GM18951 (cell line): ENCODE data around the gene PAIP1.
"Not testable (repeated sequence)": the region's sequence is repeated elsewhere in the genome, so short reads cannot be mapped to it uniquely, and the experiment has no call there.

Source experiments
- POLR2A ChIP-seq: IDR thresholded peaks from 4 replicates; pipeline ENCODE4 v1.6.1; 2011; ENCODE audit warnings: mild to moderate bottlenecking; ENCODE audit not compliant: insufficient read length, insufficient read depth; ENCODE audit errors: extremely low read depth
- in situ Hi-C: fragments of 300-500 bp; cut with MboI; formaldehyde crosslinking; loops from one replicate; pipeline ENCODE4 v1.12.0; 2022; ENCODE audit warnings: low sequenced_read_pairs, mixed read lengths, inconsistent platforms; ENCODE audit not compliant: unreplicated experiment

PAIP1 gene, protein sequence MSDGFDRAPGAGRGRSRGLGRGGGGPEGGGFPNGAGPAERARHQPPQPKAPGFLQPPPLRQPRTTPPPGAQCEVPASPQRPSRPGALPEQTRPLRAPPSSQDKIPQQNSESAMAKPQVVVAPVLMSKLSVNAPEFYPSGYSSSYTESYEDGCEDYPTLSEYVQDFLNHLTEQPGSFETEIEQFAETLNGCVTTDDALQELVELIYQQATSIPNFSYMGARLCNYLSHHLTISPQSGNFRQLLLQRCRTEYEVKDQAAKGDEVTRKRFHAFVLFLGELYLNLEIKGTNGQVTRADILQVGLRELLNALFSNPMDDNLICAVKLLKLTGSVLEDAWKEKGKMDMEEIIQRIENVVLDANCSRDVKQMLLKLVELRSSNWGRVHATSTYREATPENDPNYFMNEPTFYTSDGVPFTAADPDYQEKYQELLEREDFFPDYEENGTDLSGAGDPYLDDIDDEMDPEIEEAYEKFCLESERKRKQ

DNA sequence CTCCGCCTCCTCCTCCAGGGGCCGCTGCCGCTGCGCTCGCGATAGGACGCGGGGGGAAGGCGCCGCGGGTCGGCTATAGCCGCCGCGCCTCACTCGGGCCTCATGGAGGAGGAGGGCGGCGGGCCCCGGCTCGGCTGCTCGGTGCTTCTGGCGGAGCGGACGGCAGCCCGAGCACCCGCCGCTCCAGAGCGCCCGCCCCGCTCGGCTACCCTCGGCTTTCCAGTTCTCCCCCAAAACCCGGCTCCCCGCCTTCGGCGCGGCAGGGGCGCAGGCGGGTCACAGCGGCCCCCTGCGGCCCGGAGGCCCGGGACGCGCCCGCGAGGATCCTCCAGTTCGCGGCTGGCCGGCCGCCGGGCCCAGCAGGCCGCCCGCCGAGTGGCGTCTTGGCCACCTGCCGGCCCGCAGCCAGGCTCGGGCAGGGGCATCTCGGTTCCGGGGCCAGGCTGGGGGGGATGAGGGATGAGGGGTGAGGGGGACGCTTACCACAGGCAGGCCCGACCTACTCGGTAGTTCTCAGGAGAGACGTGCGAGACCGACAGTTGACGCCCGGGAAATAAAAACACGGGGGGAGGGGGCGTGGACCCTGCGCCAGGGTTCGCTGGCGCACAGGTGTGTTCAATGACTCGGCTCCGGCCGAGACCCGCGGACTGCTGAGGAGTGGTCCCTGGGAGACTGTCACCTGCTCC lies at the start of gene PAIP1:
Gene PAIP1, minus strand, starts transcription at position 221 of the 686 bp plus-strand sequence. CDS start 231 bp downstream, outside the sequence.
- in situ Hi-C loops, result no loop called here
- peak; percentile 88 for TF ChIP-seq POLR2A

DNA sequence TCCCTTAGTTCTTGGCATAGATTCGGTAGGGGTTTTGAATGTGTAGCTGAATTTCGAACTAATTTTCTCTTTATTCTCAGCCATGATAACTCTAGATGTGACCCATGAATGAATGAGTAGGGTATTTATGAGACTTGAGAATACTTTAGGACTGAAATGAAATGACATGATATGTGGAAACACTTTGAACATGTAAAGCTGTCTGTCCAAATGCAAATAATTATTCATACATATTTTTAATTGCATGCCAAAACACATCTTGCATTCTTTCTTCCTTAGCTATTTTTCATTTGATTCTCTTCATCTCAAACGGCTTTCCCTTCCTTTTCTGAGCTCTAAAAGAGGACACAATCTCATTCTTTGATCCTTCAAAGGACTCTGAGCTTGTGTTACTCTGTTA lies 49.5 kb upstream of the PAIP1 start:
- in situ Hi-C loops, result no loop called here
- no peak for TF ChIP-seq POLR2A

DNA sequence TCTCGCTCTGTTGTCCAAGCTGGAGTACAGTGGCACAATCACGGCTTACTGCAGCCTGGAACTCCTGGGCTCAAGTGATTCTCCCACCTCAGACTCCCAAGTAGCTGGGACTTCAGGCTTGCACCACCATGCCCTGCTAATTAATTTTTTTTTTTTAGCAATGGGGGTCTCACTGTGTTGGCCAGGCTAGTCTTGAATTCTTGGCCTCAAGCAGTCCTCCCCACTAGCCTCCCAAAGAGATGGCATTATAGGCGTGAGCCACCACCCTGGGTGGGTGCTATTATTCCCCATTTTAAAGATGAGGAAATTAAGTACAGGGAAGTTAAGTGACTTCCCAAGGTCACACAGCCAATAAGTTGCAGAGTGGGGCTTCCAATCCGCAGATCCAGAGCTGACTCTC lies 47.8 kb upstream of the PAIP1 start:
- in situ Hi-C loops, result no loop called here
- TF ChIP-seq POLR2A, result no peak

DNA sequence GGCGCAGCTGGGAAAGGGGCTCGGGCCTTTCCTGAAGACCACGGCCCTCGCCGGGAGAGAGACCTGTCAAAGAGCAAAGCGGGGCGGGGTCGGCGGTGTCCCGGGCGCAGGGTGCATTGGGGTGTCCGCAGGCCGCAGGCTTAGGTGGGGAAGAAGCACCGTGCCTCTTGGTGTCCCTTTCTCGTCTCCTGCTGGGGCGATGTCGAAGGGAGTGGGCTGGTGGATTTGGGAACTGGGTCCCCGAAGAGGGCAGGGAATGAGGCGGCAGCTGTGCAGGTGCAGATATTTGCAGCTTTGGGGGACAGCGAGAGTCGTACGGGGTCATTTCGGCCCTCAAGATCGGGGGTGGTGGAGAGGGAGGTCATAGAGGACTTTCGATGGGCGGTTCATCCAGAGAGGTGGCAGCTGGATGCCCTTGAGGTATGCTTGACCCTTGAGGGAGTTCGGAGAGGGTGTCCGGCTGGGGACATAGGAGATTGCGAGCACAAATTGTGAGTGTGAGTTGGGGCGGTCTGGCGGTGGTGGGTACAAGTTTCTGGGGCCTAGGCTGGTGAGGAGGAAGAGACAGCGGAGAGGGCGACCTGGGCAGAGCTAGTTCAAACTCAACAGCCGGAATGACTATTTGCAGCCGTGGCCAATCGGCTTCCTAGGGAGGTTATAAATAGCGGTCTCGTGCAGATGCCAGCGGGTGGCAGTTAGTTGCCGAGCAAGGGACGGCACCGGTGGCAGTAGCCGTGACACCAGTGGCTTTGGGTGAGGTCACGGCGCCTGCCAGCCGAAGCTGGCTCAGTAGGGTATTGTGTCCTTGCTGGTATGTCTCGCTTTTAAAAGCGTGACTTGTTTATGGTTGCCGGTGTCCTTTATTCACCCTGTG lies 46.7 kb upstream of the PAIP1 start:
- in situ Hi-C loops, result no loop called here
- TF ChIP-seq POLR2A, result peak; percentile 69

DNA sequence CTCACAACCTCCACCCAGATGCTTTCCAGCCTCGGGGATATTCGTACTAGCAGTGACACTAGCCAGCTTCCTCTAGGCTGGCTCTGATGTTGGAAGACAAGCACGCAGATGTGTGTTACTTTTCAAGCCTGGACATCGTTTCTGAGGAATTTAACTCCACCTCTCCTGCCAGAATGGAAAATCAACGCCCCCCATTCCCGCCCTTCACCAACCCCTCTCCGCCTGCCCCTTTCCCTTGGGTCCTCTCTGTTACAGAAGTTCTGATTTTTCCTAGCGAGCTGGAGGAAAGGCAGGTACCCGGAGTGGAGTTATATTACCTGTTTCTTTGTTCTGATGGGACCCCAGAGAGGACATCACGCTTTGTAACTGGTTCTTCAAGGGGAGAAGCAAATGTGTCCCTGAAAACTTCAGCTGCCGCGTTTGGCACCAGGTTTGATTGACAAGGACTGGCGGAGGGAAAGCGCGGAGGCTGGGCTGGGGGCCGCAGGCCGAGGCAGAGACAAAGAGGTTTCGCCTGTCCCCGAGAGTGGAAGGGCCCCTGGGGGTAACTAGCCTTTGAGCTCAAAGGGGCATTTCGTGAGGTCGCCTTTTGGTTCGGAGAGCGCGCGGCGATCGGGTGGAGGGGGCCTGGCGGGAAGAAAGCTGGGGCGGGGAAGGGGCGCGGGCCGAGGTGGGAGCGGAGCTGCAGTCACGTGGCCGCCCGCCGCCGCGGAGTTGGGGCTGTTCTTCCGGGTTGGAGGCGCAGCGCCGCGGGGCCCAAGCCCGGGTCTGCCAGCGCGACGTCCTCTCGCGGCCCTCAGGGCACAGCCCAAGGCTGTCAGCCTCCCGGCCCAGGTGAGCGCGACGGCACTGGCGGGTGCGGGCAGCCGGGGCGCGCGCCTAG lies 45.8 kb upstream of the PAIP1 start, which contains the start of gene NNT:
Gene NNT, plus strand, starts transcription at position 720 of the 883 bp plus-strand sequence. CDS start 6,016 bp downstream, outside the sequence.
- peak; percentile 81 for TF ChIP-seq POLR2A
- in situ Hi-C loops, result no loop called here

DNA sequence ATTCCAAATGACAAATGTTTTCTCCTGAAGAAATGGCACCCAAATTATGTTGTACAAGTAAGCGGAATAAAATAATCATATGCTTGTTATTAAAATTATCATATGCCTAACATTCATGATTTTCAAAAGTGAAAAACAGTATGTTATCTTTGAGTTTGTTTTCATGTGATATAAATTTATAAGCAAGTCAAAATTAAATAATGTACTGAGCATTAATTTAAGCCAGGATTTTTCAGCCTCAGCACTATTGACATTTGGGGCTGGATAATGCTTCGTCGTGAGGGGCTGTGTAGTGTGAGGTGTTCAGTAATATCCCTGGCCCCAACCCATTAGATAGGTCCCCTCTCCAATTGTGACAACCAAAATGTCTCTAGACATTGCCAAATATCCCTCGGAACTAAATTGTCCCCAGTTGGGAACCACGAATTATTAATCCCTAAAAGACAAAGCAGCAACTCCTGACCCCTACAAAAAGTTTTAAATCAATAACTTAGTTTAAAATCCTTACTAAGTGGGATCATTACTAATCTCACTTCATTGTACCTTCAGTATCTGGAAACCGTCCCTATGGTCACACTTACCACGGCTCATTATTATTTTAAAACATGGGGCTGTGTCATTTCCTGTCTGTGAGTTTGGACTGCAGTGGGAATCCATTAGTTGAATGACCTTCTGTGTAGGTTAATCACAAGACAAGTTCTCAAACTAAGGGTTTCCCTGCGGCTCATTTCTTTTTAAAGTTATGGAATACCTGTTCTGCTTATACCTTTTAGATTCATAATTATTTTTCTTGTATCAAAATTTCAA lies 44.8 kb upstream of the PAIP1 start:
- in situ Hi-C loops, result no loop called here
- TF ChIP-seq POLR2A, result no peak

DNA sequence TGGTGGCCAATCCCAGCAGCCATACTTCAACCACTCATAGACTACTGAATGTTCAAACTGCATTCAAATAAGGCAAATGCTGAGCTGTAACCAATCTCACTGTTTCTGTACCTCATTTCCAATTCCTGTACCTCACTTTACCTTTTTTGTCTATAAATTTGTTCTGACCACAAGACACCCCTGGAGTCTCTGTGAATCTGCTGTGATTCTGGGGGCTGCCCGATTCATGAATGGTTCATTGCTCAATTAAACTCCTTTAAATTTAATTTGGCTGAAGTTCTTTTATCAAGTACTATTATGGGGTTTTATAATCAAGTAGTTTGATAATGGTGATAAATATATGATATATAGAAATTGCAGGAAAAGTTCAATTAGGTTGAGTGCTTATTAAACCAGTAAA lies 42.0 kb upstream of the PAIP1 start:
- in situ Hi-C loops, result not testable (repeated sequence)

DNA sequence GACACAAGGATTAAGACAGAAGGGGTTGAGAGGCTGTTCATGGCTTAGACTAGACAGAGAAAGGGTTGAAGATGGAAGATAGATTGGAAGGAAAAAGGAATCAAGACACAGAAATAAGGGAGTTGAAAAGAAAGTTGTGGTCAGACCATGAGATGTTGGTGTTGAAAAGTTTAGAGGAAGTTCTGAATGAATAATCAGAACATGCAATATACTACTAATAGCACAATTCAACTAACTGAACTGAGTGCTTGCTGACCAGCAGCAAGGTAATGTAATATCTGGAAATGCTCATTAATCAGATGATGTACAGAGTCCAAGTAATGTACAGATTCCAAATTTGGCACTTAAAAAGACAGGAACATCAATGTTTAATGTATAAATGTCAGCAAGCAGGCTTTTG lies 35.5 kb upstream of the PAIP1 start:
- in situ Hi-C loops, result no loop called here

DNA sequence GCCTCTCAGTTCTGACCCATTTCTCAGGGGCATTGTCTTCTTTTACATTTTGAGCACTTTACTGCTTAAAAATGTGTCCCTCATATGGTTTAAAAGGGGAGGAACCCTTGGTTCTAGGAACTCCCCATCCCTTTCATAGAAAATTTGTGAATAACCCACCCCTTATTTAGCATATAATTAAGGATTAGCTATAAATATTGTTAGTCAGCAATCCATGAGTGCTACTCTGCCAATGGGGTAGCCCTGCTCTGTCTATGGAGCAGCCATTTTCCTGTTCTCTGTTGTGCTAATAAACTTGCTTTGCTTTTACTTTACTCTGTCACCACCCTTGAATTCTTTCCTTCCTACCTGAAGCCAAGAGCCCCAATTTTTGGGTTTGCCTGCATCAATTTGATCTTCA lies 33.8 kb upstream of the PAIP1 start:
- TF ChIP-seq POLR2A, result no peak
- in situ Hi-C loops, result no loop called here

More for the DNA sequence above, 35.5 kb upstream of the PAIP1 start:
- no peak for TF ChIP-seq POLR2A

DNA sequence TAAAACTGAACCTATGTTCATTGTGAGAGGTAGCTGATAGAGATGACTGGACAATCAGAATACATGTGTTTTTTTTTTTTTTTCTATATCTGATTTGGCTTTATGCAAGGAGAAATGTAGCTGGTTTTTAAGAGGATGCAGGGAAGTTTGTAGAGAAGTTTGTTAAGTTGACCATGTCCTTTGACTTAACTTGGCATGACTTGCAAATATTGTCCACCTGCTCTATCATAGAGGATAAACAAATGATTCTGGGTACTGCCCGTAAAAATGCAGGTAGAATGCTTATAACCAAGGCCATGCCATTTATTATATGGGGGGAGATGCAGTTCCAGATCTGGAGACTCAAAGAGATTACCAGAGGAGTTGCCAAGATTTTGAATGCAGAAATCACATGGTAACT lies 32.4 kb upstream of the PAIP1 start:
- in situ Hi-C loops, result no loop called here
- no peak for TF ChIP-seq POLR2A

DNA sequence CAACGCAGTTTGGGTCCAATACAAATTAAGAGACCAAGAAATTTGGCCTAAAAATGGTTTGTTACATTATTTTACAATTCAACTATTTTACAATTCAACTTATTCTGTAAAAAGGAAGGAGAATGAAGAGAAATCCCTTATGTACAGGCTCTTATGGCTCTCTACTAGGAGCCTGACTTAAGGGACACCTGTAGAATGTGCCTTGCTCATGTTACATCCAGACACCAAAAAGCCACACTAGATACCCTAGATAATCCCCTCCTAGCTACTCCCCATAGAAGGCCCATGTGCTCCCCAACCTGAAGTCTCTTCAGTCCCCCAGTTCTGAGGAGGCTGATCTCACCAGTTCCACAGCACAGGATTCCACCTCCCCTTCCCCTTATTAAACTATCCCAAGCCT lies 32.0 kb upstream of the PAIP1 start:
- no peak for TF ChIP-seq POLR2A
- in situ Hi-C loops, result no loop called here
